Esophagus muscularis mucosa (tissue), 4 donors: ENCODE data around the gene SLC52A3.

ENCODE experiments used
- EP300 ChIP-seq: sonication (generic); formaldehyde crosslinking; IDR thresholded peaks from one replicate; pipeline ENCODE4 v1.6.1; 2017; ENCODE audit warnings: antibody characterized with exemption
- POLR2A ChIP-seq: fragments of 450-650 bp; IDR thresholded peaks from one replicate; pipeline ENCODE4 v1.6.1; 2017; ENCODE audit warnings: antibody characterized with exemption, moderate library complexity, mild to moderate bottlenecking, low read depth
- POLR2AphosphoS5 ChIP-seq, 2 donors: sonication (generic); formaldehyde crosslinking; IDR thresholded peaks; one replicate each; pipeline ENCODE4 v1.6.1; 2017; ENCODE audit warnings: antibody characterized with exemption in 2 of 2
- TF ChIP-seq, protein P1 (sequence below), 3 experiments: fragments of 200-600 bp in 2 of 3; fragments of 450-650 bp in 1 of 3; sonication (generic) in 2 of 3; IDR thresholded peaks; one replicate each; pipeline ENCODE4 v1.5.1; 2017 to 2019; ENCODE audit warnings: antibody characterized with exemption in 3 of 3, mild to moderate bottlenecking in 2 of 3, moderate library complexity in 1 of 3

DNA sequence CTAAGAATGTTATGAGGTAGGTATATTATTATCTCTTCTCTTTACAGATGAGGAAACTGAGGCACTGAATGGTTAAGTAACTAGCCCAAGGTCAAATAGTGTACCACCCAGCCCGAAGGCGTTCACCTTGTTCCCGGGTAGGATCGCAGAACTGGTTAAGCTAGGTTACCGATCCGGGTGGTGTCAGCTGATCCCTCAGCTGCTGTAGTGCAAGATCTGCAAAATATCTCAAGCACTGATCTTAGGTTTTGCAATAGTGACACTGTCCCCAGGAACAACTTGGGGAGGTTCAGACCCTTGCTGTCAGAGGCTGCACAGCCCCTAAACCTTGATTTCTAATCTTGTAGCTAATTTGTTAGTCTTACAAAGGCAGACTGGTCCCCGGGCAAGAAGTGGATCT, 28.1 kb downstream of the SLC52A3 start:
- TF ChIP-seq, protein P1, sequence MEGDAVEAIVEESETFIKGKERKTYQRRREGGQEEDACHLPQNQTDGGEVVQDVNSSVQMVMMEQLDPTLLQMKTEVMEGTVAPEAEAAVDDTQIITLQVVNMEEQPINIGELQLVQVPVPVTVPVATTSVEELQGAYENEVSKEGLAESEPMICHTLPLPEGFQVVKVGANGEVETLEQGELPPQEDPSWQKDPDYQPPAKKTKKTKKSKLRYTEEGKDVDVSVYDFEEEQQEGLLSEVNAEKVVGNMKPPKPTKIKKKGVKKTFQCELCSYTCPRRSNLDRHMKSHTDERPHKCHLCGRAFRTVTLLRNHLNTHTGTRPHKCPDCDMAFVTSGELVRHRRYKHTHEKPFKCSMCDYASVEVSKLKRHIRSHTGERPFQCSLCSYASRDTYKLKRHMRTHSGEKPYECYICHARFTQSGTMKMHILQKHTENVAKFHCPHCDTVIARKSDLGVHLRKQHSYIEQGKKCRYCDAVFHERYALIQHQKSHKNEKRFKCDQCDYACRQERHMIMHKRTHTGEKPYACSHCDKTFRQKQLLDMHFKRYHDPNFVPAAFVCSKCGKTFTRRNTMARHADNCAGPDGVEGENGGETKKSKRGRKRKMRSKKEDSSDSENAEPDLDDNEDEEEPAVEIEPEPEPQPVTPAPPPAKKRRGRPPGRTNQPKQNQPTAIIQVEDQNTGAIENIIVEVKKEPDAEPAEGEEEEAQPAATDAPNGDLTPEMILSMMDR (IDR thresholded peaks at IDR 0.05): no peak
- TF ChIP-seq POLR2A: no peak
- TF ChIP-seq EP300: no peak
- no peak for TF ChIP-seq POLR2AphosphoS5 (IDR thresholded peaks at IDR 0.05)
